ENCODE results near the gene SLC16A5.
A peak's percentile ranks its signal among the peaks of the same experiment; 100 is the strongest.

The SLC16A5 gene

DNA sequence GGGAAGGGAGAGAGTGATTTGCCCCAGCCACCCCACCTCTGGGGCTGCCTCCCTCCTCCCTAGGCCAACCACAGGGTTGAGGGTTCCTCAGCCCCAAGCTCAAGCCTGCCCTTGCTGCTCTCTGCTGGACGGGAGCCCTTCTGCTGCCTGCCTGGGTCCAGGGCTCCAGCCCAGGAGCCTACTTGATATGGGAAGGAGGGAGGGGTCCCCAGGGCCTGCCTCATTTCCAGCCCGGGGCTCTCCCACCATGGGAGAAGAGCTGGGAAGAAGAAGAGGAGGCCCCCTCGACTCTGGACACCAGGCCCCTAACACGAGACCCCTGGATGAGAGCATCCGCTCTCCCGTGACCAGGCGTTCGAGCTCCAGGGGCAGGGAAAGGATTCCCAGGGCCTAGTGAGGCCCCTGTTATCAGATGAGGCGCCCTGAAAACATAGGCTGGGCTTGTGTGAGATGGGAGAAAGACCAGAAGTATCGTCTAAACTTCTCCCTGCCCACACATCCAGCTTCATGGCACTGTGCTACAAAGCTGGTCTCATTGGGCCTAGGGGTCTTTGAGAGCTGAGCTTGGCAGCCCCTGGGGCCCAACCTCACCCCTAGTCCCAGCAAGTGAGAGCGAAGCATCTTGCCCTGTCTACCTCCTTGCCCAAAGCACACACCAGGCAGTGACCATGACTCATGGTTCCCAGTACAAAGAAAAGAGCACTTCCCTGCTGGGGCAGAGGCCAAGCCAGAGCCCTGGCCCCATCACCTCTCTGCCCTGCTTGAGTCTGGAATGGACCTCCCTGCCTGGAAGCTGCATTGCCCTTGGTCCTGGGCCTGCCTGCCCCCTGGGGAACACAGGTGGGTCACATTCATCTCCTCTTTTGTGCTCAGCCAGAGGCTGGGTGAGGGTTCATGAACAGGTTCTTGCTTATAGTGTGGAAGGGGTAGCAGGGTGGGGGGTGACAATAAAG is 987 bp downstream of the SLC16A5 start:
- DNase-seq = no peak

DNA sequence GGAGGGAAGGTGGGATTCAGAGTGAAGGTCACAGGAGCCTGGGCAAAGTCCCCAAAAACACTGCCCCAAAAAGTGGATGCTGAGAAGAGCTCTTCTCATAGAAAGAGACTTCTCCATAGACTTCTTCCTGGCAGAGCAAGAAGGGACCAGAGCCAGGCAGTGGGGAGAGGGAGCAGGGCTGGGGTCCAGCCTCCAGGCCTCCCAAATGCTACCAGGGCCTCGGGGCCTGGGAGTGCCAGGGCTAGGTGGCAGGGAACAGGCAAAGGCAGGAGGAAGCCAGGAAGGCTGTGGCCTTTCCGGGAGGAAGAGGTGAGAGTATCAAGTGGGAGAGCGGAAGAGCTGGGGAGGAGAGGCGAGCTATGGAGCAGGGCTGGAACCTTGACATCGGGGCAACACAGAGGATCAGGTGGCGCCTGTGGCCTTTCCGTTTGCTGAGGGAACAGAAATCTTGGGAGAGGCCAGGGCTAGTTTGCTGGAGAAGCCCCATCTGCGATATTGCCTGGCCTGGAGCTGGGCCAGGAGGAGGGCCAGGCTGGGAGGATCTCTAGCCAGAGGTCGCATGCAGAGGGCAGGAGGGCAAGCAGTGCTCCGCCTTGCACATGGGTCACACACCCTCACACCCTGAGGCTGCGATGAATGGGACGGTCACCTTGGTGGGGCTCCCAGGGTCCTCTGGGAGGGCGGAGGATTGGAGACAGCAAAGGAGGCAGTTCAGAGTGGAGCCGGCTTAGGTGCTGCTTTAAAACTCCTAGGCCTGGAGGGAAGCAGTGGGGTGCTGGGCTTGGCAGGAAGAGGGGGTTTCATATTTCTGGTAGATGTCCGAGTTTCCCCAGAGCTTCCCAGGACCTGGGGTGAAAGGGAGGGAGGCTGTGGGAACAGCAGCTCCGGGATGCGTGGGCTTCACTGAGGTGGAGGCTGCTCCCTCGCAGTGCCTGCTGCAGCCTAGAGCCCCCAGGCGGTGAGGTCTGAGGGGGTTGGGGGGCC is 3.4 kb downstream of the SLC16A5 start:
- no peak for DNase-seq

DNA sequence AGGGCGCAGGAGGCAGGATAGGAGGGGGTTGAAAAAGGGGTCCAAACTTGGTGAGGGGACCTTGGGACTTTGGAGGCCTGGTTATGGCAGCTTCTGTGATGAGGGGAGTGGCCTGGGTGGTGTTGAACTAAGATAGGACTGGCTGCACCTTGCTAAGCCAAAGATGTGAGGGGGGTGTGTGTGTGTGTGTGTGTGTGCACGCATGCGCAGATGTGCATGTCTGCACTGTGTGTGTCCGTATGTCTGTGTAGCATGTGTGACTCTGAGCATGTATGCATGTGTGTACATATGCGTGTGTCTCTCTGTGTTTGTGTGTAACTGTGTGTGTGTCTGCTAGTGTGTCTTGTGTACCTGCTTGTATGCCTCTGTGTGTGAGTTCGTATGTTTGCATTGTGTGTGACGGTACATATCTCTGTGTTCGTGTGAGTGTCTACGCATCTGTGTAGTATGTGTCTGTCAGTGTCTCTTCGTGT is 4.1 kb downstream of the SLC16A5 start:
- no peak for DNase-seq

DNA sequence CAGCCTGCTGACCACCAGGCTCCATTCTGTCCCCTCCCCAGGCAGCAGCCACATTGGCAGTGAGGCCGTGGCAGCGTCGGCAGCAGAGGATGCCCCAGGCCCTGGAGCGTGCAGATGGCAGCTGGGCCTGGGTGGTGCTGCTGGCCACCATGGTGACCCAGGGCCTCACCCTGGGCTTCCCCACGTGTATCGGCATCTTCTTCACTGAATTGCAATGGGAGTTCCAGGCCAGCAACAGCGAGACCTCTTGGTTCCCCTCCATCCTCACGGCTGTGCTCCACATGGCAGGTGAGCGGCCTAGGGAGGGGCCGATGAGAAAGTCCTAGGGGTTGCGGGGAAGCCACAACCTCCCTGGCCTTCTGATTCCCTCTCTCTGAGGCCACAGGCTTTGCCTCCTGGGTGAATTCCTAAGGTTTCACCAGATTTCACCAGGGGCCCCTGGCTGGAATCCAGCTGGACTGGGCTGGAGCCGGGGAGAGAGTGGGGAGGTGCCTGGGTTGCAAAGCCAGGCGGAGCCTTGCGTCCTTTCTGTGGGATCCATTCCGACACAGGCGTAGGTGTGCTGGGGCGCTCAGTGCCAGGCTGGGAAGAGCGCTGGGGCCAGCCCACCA is 5.9 kb downstream of the SLC16A5 start:
- no peak for DNase-seq

DNA sequence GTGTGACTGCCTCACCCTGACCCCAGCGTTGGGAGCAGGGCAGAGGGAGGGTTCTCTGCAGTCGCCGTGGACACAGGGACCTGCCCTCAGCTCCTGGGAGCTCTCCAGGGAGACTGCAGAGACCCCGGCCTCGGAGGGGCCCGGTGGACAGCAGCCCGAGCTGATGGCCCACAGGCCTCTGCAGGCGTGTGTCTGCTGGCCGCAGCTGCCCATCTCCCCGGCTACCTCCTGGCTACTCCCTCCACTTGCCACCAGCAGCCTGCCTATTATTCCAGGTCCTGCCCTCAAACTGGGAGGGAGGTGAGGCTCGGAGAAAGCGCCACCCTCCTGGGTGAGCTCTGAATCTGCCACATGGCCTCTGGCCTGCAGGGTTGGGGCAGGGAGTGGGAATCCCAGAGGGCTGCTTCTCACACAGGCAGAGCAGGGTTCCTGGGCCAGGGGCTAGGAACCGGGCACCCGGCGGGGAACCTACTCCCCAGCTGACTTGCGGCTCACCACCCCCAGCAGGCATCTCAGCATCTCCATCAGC is 7.2 kb downstream of the SLC16A5 start:
- DNase-seq = no peak

DNA sequence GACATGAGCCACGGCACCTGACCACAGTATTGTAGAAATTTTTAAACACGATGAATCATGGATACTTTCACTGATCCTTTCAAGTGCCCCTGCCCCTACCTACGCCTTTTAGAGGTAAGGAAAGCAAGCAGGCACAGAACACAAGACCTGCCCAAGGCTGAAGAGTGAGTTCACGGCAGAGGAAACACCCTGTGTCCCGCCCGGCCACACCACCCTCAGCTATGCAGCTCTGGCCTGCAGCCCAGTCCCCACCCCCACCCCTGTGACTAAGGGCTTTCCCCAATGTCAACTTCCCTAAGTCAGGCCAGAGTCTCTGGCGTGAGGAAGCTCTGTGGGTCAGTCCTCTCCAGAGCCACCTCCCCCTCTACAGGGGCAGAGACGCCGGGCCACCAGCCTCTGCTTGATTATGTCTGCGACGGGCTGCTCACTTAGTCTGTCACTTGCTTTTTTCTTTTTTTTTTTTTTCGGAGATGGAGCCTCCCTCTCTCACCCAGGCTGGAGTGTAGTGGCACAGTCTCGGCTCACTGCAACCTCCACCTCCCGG is 8.4 kb downstream of the SLC16A5 start:
- DNase-seq = peak; percentile 58 to 83

DNA sequence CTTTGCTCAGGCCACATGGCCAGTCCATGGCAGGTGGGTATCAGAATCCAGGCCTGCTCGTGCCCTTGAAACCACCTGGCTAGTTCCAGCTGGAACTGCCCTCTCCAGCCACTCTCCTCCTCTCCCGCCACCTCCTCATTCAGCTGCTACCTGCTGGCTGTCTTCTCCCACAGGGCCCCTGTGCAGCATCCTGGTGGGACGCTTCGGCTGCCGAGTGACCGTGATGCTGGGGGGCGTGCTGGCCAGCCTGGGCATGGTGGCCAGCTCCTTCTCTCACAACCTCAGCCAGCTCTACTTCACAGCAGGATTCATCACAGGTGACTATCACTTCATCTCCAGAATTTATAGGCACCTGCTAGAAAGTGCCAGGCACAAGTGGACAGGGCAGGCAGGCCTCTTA is 10.1 kb downstream of the SLC16A5 start:
- no peak for DNase-seq

DNA sequence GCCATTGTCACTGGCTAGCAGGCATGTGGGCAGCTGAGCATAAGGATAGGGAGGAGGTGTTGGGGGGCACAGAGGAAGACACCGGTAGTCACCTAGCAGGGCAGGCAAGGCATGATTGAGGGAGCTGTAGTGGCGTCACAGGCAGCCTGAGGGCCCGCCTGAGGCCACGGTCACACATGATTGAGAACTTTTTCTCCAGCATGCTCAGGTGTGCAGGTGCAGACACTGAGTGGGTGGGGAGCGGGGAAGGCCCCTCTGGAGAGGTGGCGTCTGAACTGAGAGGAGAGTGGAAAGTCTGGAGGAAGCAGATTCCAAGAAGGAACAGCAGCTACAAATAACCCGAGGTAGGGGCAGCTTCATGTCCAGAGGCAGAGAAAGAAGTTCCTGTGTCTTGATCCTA is 11.1 kb downstream of the SLC16A5 start:
- DNase-seq = no peak

DNA sequence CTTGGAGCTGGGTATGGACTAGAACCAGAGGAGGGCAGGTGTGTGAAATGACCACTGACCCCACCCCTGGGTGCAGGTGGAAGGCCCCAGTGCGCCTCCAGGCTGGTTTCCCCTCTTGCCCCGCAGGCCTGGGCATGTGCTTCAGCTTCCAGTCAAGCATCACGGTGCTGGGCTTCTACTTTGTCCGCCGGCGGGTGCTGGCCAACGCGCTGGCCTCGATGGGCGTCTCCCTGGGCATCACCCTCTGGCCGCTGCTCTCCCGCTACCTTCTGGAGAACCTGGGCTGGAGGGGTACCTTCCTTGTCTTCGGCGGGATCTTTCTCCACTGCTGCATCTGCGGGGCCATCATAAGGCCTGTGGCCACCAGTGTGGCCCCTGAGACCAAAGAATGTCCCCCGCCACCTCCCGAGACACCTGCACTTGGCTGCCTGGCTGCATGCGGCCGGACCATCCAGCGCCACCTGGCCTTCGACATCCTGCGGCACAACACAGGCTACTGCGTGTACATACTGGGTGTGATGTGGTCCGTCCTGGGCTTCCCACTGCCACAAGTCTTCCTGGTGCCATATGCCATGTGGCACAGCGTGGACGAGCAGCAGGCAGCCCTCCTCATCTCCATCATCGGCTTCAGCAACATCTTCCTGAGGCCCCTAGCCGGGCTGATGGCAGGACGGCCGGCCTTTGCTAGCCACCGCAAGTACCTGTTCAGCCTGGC is 12.3 kb downstream of the SLC16A5 start:
- DNase-seq = no peak

DNA sequence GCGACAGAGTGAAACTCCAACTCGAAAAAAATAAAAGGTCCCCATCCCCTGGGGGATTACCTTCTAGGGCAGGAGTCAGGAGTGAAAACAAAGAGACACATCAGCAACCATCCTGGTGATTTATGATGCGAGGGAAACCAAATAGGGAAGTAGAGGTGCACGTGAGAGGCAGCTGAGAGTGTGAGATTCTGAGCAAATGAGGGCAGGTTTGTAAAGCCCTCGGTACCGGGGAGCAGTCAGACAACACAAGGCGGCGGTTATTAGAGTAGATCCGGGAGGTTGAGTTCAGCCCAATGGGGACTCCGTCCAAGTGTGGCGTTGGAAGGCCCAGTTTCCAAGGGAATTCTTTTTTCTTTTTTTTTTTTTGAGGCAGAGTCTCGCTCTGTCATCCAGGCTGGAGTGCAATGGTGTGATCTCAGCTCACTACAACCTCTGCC is 14.6 kb downstream of the SLC16A5 start:
- no peak for DNase-seq

DNA sequence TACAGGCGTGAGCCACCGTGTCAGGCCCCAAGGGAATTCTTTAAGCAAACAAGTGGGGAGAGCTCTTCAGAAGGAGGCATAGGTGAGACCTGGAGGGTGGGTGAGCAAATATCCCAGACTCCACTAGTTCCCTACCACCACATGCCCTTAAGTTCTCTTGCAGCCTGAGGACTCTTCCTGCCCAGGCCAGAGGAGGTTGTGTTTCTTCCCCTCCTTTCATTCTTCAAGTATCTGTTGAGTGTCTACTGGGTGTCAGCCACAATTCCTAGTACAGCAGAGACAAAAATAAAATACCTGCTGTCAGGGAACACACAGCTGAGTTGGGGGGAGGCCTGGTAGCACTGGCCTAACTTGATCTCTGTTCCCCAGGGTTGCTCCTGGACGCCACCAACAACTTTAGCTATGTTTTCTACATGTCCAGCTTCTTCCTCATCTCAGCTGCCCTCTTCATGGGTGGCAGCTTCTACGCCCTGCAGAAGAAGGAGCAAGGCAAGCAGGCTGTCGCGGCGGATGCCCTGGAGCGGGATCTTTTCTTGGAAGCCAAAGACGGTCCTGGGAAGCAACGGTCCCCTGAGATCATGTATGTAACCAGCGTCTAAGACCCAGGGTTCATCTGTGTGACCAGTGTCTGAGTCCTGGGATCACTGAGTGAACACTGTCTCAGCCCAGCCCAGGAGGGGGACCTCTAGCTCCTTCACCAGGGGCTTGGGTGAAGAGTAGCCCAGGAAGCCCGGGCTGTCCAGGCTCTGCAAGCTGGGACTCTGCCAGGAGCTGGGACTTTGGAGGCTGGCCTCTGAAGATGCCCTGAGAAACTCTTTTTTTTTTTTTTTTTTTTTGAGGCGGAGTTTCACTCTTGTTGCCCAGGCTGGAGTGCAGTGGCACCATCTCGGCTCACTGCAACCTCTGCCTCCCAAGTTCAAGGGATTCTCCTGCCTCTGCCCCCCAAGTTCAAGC is 16.1 kb downstream of the SLC16A5 start:
- DNase-seq = no peak

DNA sequence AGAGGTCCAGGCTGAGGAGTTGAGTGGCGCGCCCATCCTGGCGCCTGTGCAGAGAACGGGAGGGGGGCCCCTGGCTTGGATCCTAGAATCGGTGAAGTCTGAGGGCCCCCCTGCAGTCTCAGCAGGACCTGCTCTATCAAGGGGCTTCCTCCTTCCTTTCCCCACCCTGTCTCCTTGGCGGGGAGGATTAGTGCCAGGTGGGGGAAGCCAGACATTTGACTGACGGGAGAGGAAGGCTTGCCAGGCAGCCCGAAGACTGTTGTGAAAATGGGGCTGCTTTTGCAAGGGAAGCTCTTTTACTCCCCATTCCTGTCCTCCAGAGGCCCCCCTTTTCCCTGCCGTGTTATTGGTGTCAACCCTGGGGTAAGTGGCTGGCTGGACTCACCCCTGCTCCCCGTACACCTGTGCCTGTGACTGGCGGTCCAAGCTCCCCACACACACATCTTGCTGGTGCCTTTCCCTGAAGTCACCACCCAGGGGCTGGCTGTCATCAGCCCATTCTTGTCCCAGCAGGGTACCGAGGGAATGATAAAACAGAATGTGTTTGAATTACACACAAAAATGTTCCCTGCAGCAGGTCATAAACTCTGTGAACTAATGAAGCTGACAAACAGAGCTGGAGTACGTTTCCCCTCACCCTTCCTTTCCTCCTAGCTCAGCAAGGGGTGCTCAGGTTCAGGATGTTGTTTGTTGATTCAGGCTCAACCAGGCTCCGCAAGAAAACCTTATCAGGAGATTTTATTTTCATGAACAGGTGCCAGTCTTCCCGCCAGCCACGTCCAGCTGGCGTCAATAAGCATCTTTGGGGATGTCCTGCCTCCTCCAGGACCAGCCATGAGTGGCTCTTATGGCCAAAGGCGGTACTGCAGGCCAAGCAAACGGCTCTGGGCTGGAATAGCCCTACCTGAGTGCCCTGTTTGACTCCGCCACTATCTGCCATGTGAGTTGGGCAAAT is 17.6 kb downstream of the SLC16A5 start:
- peak; percentile 79 to 87 for DNase-seq

DNA sequence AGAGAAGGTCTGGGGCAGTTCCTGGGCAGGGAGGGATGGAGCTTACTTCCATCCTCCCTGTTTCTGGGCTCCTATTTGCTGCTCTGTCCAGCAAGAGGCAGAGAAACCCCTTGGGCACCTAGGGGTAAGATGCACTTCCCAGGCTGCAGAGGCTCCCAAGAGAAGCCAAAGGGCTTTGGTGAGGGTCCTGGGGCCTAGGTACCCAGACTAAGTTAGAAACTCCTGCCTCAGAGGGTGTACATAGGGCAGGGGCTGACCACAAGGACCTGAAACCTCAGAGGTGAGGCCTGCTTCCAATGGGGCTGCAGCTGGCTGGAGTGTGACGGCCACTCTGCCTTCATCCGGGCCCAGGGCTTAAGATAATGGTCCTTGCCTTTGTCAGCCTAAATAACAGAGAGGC is 20.4 kb downstream of the SLC16A5 start:
- no peak for DNase-seq

DNA sequence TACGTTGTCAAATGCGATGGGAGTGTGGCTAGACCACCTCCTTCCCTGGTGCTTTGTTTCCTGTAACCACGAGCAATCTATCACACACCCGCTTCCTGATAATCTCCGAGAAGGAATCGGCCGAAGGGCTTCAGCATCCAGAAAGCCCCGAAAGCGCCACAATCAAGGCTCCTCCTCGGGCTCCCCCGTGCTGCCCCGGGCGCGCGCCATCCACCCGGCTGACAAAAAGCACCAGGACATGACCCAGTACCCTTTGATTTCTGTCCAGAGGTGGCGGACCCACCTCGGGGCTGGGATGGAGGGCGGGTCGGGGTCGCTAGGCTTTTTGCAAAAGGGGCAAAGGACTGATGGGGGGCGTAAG is 21.3 kb downstream of the SLC16A5 start:
- no peak for DNase-seq

DNA sequence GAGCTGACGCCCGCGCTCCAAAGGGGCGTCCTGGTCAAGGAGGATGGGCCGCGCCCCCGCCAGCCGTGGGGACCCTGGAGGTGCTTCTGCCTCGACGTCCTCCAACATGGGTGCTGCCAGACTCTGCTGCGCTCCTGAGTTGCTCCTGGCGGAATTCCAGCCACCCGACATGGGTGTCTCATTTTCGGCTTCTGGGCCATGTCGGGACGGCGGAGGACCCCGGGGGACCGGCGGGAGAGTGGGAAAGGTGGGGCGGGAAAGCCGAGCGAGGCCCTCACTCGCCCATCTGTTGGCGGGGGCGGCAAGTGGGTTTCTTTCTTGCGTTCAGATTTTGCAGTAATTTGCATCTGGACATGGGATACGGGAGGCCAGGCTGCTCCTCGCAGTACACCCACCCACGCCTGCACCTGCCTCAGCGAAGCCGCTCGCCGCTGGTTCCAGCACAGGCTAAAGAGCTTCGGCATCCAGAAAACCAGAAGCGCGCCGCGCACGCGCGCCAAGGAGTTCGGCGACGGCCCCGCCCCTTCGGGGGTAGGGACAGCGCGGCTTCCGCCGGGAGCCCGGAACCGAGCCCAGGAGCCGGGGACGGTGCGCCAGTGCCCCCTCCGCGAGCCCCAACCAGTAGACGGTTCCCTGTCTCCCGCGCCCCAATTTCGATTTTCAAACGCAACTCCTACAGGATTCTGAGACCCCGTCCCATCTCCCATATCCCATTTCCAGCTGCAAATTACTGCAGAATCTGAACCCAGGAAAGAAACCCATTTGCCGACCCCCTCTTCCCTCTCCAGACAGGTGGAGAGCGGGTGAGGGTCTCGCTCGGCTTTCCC is 21.9 kb downstream of the SLC16A5 start, which contains the start of gene ARMC7:
Gene ARMC7, plus strand, starts transcription at position 563 of the 827 bp plus-strand sequence. CDS start 320 bp downstream, outside the sequence.
- DNase-seq = peak; percentile 88 to 94

DNA sequence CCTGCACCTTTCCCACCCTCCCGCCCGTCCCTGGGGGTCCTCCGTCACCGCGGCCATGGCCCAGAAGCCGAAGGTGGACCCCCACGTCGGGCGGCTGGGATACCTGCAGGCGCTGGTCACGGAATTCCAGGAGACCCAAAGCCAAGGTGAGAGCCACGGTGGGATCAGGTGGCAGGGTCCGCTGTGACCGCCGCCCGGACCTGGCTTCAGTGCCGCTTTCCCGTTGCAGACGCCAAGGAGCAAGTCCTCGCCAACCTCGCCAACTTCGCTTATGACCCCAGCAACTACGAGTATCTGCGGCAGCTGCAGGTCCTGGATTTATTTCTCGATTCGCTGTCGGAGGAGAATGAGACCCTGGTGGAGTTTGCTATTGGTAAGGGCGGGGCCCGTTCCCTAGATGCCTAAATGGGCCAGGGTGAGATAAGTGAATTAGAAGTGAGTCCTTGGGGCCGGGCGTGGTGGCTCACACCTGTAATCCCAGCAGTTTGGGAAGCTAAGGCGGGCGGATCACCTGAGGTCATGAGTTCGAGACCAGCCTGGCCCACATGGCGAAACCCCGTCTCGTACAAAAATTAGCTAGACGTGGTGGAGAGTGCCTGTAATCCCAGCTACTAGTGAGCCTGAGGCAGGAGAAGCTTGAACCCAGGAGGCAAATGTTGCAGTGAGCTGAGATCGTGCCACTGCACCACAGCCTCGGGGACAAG is 22.6 kb downstream of the SLC16A5 start:
- no peak for DNase-seq

DNA sequence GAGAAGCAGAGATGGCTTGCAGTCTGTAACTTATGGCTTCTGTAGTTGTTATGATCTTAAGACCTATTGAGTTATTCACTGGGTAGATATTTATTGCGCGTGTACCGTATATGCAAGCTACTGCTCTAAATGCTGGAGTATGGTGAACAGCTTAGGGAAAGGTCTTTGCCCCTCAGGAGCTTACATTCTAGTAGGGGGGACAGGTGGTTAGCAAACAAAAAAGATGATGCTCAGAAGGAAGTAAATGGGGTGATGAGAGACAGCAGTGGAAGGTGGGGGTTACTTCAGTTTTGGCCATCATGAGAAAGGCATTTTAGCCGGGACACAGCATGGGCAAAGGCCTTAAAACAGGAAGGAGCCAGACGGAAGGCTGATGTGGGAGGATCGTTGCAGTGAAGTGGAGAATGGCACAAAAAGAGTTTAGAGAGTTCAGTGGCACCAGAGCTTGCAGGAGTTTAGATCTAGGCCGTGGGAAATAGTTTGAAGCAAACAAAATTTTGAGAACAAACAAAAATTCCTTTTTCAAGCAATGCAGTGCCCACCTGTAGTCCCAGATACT is 24.1 kb downstream of the SLC16A5 start:
- no peak for DNase-seq
